Esophagus (tissue), 2 donors: ENCODE data around the gene RNF19B. TPM values are rescaled to one million over a fixed set of nuclear protein-coding genes. Genes with fewer than 3 reads are reported as not detected.

ENCODE experiments used
- H3K27ac ChIP-seq, 2 donors: one replicate each; pipeline ENCODE4 v1.5.1; 2013; ENCODE audit warnings: low read depth in 2 of 2, mild to moderate bottlenecking in 2 of 2, inconsistent platforms in 1 of 2, low read length in 1 of 2, moderate library complexity in 1 of 2
- H3K27me3 ChIP-seq, 2 donors: one replicate each; pipeline ENCODE4 v1.6.1; 2013; ENCODE audit warnings: low read length in 2 of 2, control low read depth in 1 of 2, mild to moderate bottlenecking in 1 of 2; ENCODE audit not compliant: insufficient read depth in 2 of 2, control insufficient read depth in 1 of 2
- H3K36me3 ChIP-seq, 2 donors: one replicate each; pipeline ENCODE4 v1.6.1; 2013; ENCODE audit warnings: low read length in 1 of 2; ENCODE audit not compliant: control insufficient read depth in 2 of 2, insufficient read depth in 2 of 2
- H3K4me1 ChIP-seq, 2 donors: one replicate each; pipeline ENCODE4 v1.6.1; 2013; ENCODE audit warnings: low read length in 1 of 2; ENCODE audit not compliant: control insufficient read depth in 2 of 2, insufficient read depth in 2 of 2
- H3K4me3 ChIP-seq, 2 donors: one replicate each; pipeline ENCODE4 v1.5.1; 2013; ENCODE audit warnings: low read length in 2 of 2, mild to moderate bottlenecking in 2 of 2, low read depth in 1 of 2, moderate library complexity in 1 of 2
- H3K9me3 ChIP-seq, 2 donors: one replicate each; pipeline ENCODE4 v1.6.1; 2013; ENCODE audit warnings: mild to moderate bottlenecking in 2 of 2, low read depth in 1 of 2, low read length in 1 of 2, moderate library complexity in 1 of 2; ENCODE audit not compliant: control insufficient read depth in 2 of 2, insufficient read depth in 1 of 2
- WGBS, 2 donors: extraction: QIAGEN DNeasy Blood & Tissue Kit; methylation state at CpG; one replicate each; pipeline ENCODE4 v1.1.7; 2013; 5-methylcytosine and 5-hydroxymethylcytosine counted together
- polyA plus RNA-seq, 2 donors: library from polyadenylated mRNA; stranded (reverse); fragments of 200-250 nt; gene quantifications; one replicate each; pipeline ENCODE4 v1.2.3, GENCODE V29; 2013
- donor health status: healthy with polysubstance abuse.
- donor health status: Bipolar disorder and iron deficiency.

The RNF19B gene
- polyA plus RNA-seq, 2 donors, result 10.7 to 19.9 TPM

GRCh38 chr1:33005838-33006421, 41.3 kb upstream of the RNF19B start:
- H3K27me3 ChIP-seq, result no peaks in the 10 kb centered on the region
- H3K9me3 ChIP-seq, result no peaks in the 10 kb centered on the region
- H3K4me3 ChIP-seq, result no peak overlapping the region
- peaks cover 4 to 8% of the 10 kb centered on the region in 2 donors for H3K36me3 ChIP-seq
- WGBS, 2 donors, result 66 to 87% methylated on average over 9 of the region's 9 CpGs
- H3K27ac ChIP-seq, result peak overlapping the region in 1 of 2 donors; percentile 36
- H3K4me1 ChIP-seq, result peaks cover 4 to 19% of the 10 kb centered on the region in 2 donors

GRCh38 chr1:33005117-33005837, 40.7 kb upstream of the RNF19B start:
- no peaks in the 10 kb centered on the region for H3K9me3 ChIP-seq
- peaks cover 4 to 19% of the 10 kb centered on the region in 2 donors for H3K4me1 ChIP-seq
- 73 to 84% methylated on average over 2 of the region's 2 CpGs for WGBS, 2 donors
- H3K36me3 ChIP-seq, result peaks cover 4 to 5% of the 10 kb centered on the region in 2 donors
- peak overlapping the region in 1 of 2 donors; percentile 44 for H3K27ac ChIP-seq
- H3K27me3 ChIP-seq, result no peaks in the 10 kb centered on the region
- no peak overlapping the region for H3K4me3 ChIP-seq

GRCh38 chr1:33004613-33005012, 40.0 kb upstream of the RNF19B start:
- Histone ChIP-seq H3K9me3 (no peaks in the 10 kb centered on the region), H3K4me1 (peaks cover 3 to 18% of the 10 kb centered on the region in 2 donors), H3K27ac (peak overlapping the region in 1 of 2 donors; percentile 44), H3K27me3 (no peaks in the 10 kb centered on the region), H3K4me3 (no peak overlapping the region), H3K36me3 (peaks cover 4 to 5% of the 10 kb centered on the region in 2 donors)
- WGBS, 2 donors, result 43 to 72% methylated on average over 2 of the region's 2 CpGs

DNA sequence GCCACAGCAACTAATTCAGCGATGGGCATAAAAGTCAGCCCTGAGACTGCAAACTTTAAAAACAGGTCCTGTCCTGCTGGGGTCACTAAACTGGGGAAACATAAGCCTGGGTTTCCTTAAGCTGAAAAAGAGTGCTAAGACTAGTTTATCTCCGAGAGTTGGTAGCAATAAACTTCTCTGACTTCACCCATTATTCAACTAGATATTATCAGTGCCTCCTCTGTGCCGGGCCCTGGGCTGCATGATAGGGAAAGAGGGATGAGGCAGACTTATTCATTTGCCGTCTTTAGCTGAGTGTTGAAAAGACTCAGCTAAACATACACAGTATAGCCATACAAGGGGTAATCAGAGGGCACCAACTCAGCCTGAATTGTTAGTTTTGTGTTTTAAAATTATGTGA, 39.0 kb upstream of the RNF19B start:
- no peaks in the 10 kb centered on the region for H3K9me3 ChIP-seq
- no peak overlapping the region for H3K4me3 ChIP-seq
- H3K27me3 ChIP-seq, result no peaks in the 10 kb centered on the region
- H3K27ac ChIP-seq, result no peak overlapping the region
- WGBS, 2 donors, result 87 to 91% methylated on average over 4 of the region's 4 CpGs
- H3K4me1 ChIP-seq, result peaks cover 5 to 15% of the 10 kb centered on the region in 2 donors
- H3K36me3 ChIP-seq, result peaks cover 4 to 5% of the 10 kb centered on the region in 2 donors

- WGBS, 2 donors, result 92 to 96% methylated on average over 4 of the region's 4 CpGs
- H3K27me3 ChIP-seq, result no peaks in the 10 kb centered on the region
- peaks cover 0 to 2% of the 10 kb centered on the region in 2 donors for H3K36me3 ChIP-seq
- H3K4me3 ChIP-seq, result no peak overlapping the region
- no peaks in the 10 kb centered on the region for H3K9me3 ChIP-seq
- peaks cover 8% of the 10 kb centered on the region in 2 donors for H3K4me1 ChIP-seq
- no peak overlapping the region for H3K27ac ChIP-seq
Observed at GRCh38 chr1:33002006-33002405, 37.4 kb upstream of the RNF19B start.

DNA sequence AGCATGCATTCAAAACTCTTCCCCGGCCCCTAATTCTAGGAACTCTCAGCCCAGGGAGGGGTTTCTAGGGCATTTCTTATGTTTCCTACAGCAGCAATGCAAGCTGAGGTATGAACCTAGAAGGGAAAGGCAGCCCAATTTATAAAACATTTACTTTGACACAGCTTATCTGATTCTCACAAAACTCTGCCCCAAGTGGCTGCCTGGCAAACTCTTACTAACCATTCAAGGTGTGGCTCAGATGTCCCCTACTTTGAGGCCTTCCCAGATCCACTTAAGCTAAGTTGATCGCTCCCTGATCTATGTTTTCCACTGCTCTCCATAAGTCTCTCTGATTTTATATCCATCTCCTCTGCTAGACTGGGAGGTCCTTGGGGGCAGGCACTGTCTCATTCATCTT, 36.7 kb upstream of the RNF19B start:
- Histone ChIP-seq H3K27me3 (no peaks in the 10 kb centered on the region), H3K36me3 (peaks cover 0 to 2% of the 10 kb centered on the region in 2 donors), H3K27ac (no peak overlapping the region), H3K4me1 (peaks cover 7 to 8% of the 10 kb centered on the region in 2 donors), H3K9me3 (no peaks in the 10 kb centered on the region), H3K4me3 (no peak overlapping the region)
- WGBS, 2 donors, result 96 to 98% methylated on average over 2 of the region's 2 CpGs

- Histone ChIP-seq H3K27ac (no peak overlapping the region), H3K4me3 (no peak overlapping the region), H3K9me3 (no peaks in the 10 kb centered on the region), H3K27me3 (no peaks in the 10 kb centered on the region), H3K4me1 (peaks cover 5 to 6% of the 10 kb centered on the region in 2 donors), H3K36me3 (no peaks in the 10 kb centered on the region)
- WGBS, 2 donors, result 73 to 84% methylated on average over 4 of the region's 4 CpGs
Observed at GRCh38 chr1:33000427-33001026, 35.9 kb upstream of the RNF19B start.

DNA sequence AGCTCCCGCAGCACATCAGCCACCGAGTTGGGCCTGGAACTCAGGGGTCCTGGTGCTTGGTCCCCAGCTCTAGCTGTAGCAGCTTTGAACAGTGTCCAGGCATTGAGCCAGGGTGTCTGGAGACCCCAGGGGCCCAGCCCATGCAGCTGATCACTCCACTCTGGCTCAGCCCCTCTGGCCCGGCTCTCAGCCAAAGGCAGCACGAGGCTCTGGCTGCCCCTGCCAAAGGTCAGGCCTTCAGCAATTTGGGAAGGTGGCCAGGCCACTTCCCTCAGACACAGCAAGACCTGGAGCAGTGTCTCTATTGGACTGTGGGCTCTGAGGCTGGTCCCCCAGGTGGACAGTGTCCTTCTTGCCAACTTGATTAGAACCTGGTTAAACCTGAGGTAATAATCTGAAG, 34.4 kb upstream of the RNF19B start:
- WGBS, 2 donors, result 62 to 72% methylated on average over 4 of the region's 4 CpGs
- Histone ChIP-seq H3K4me3 (no peak overlapping the region), H3K27ac (no peak overlapping the region), H3K4me1 (peaks cover 0 to 6% of the 10 kb centered on the region in 2 donors), H3K27me3 (no peaks in the 10 kb centered on the region), H3K36me3 (no peaks in the 10 kb centered on the region), H3K9me3 (no peaks in the 10 kb centered on the region)

- peak overlapping the region in 1 of 2 donors; percentile 42 for H3K27ac ChIP-seq
- no peak overlapping the region for H3K4me3 ChIP-seq
- H3K36me3 ChIP-seq, result no peaks in the 10 kb centered on the region
- peaks cover under 1 to 6% of the 10 kb centered on the region in 2 donors for H3K4me1 ChIP-seq
- no peaks in the 10 kb centered on the region for H3K9me3 ChIP-seq
- H3K27me3 ChIP-seq, result no peaks in the 10 kb centered on the region
- WGBS, 2 donors, result 74 to 83% methylated on average over 5 of the region's 5 CpGs
Observed at GRCh38 chr1:32998064-32998463, 33.5 kb upstream of the RNF19B start.
